Esophagus squamous epithelium (tissue), 5 donors: ENCODE measurements around the gene EVPL. TPM values are rescaled to one million over a fixed set of nuclear protein-coding genes. Genes with fewer than 3 reads are reported as not detected.

ENCODE experiments used
- DNase-seq: peaks from one replicate; lab custom pipeline; 2025; lab: John Stamatoyannopoulos, UW
- H3K27ac ChIP-seq, 4 donors: fragments of 200-600 bp; sonication (generic); one replicate each; pipeline ENCODE4 v1.5.1; 2016 to 2019; ENCODE audit warnings: mild to moderate bottlenecking in 1 of 4
- H3K27me3 ChIP-seq, 4 donors: fragments of 200-600 bp; sonication (generic); 1 replicate in 3 of 4; 2 replicates in 1 of 4; pipeline versions ENCODE4 v1.5.1 to v1.6.0; 2017 to 2021; ENCODE audit warnings: antibody characterized with exemption in 1 of 4
- H3K36me3 ChIP-seq, 3 donors: fragments of 200-600 bp; sonication (generic); one replicate each; pipeline ENCODE4 v1.5.1; 2016 to 2019
- H3K4me1 ChIP-seq, 3 donors: fragments of 200-600 bp; sonication (generic); one replicate each; pipeline ENCODE4 v1.5.1; 2017 to 2019
- H3K4me3 ChIP-seq, 4 donors: fragments of 200-600 bp; sonication (generic); 1 replicate in 3 of 4; 2 replicates in 1 of 4; pipeline ENCODE4 v1.5.1; 2016 to 2019; ENCODE audit warnings: mild to moderate bottlenecking in 2 of 4, moderate library complexity in 1 of 4
- H3K9me3 ChIP-seq, 3 donors: fragments of 200-600 bp; sonication (generic); one replicate each; pipeline ENCODE4 v1.5.1; 2016 to 2019
- CTCF ChIP-seq, 6 experiments: fragments of 450-650 bp in 4 of 6; fragments of 200-600 bp in 2 of 6; sonication (generic) in 2 of 6; IDR thresholded peaks; one replicate each; pipeline ENCODE4 v1.5.1; 2016 to 2019; ENCODE audit warnings: antibody characterized with exemption in 6 of 6, mild to moderate bottlenecking in 4 of 6, moderate library complexity in 4 of 6
- POLR2A ChIP-seq, 4 donors: fragments of 450-650 bp; IDR thresholded peaks; one replicate each; pipeline ENCODE4 v1.6.1; 2017; ENCODE audit warnings: antibody characterized with exemption in 4 of 4, mild to moderate bottlenecking in 4 of 4, moderate library complexity in 3 of 4
- WGBS, 2 donors: methylation state at CpG; one replicate each; pipeline ENCODE4 v1.1.5; 2018; 5-methylcytosine and 5-hydroxymethylcytosine counted together
- intact Hi-C: fragments of 100-400 bp; cut with DNase I; formaldehyde crosslinking; loops from one replicate; pipeline ENCODE4 v1.15.0; 2022
- total RNA-seq, 4 donors: library from RNA; depleted of rRNA; stranded (reverse); fragments of >200 nt; gene quantifications; one replicate each; pipeline ENCODE4 v1.1.0, GENCODE V29; 2016
- donor health status: DM: yes; HTN: yes; CAD: no.

Gene EVPL
- total RNA-seq, 4 donors from 2014 or later: 132 to 604 (median 223) TPM

DNA sequence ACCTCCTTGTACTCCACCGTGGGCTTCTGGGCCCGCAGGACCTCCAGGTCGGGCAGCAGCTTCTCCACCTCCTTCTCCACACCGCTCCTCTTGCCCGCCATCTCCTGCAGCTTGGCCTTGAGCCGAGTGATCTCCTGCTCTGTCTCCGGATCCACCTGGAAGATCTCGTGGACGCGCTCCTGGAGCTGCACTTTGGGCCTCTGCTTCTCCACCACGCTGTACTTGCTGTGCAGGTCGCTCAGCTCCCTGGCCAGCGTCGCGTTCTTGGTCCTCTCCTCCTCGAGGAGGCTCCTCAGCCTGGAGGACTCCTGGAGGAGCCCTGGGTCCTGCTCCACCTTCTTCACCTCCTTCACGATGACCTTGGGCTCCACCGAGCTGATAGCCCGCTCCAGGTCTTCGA lies 17.7 kb downstream of the EVPL start:
- 89 to 93% methylated on average over 19 of the region's 20 CpGs for WGBS, 2 donors
- no peak for DNase-seq
- Histone ChIP-seq H3K4me1 (peaks cover 0 to 15% (median 2%) of the 10 kb centered on the region in 3 donors), H3K9me3 (no peaks in the 10 kb centered on the region), H3K36me3 (peaks cover 0 to 100% (median 25%) of the 10 kb centered on the region in 3 donors), H3K4me3 (no peak overlapping the region), H3K27me3 (peaks cover 0 to under 1% (median 0%) of the 10 kb centered on the region in 4 donors), H3K27ac (no peak overlapping the region)
- TF ChIP-seq POLR2A (IDR thresholded peaks at IDR 0.05) (no peak), CTCF (IDR thresholded peaks at IDR 0.05) (no peak)
- intact Hi-C loops: loop anchor here (5.0 kb wide), 1 partner anchor 102 kb away; no protein-coding TSS in a partner anchor

GRCh38 chr17:76008630-76009425 lies 18.3 kb downstream of the EVPL start:
- WGBS, 2 donors: 86 to 93% methylated on average over 39 to 54 of the region's 56 CpGs
- no peak overlapping the region for H3K27ac ChIP-seq
- DNase-seq: no peak
- TF ChIP-seq POLR2A (IDR thresholded peaks at IDR 0.05) (no peak), CTCF (IDR thresholded peaks at IDR 0.05) (no peak)
- peaks cover 0 to 100% (median 25%) of the 10 kb centered on the region in 3 donors for H3K36me3 ChIP-seq
- intact Hi-C loops: loop anchor here (5.0 kb wide), 1 partner anchor 102 kb away; no protein-coding TSS in a partner anchor
- H3K9me3 ChIP-seq: no peaks in the 10 kb centered on the region
- H3K27me3 ChIP-seq: no peaks in the 10 kb centered on the region
- no peak overlapping the region for H3K4me3 ChIP-seq
- H3K4me1 ChIP-seq: peaks cover 0 to 9% (median 0%) of the 10 kb centered on the region in 3 donors

- no peak for DNase-seq
- no peak for TF ChIP-seq CTCF (IDR thresholded peaks at IDR 0.05)
- Histone ChIP-seq H3K4me1 (peaks cover 0 to 9% (median 0%) of the 10 kb centered on the region in 3 donors), H3K4me3 (no peak overlapping the region), H3K9me3 (no peaks in the 10 kb centered on the region), H3K27ac (no peak overlapping the region), H3K36me3 (peaks cover 0 to 100% (median 25%) of the 10 kb centered on the region in 3 donors), H3K27me3 (no peaks in the 10 kb centered on the region)
- intact Hi-C loops: loop anchor here (5.0 kb wide), 1 partner anchor 101 kb away; no protein-coding TSS in a partner anchor
- WGBS, 2 donors: 93 to 95% methylated on average over 31 to 32 of the region's 36 CpGs
Observed at GRCh38 chr17:76008208-76008607, 18.9 kb downstream of the EVPL start.

GRCh38 chr17:76007850-76008165 lies 19.3 kb downstream of the EVPL start:
- peaks cover 0 to 100% (median 25%) of the 10 kb centered on the region in 3 donors for H3K36me3 ChIP-seq
- TF ChIP-seq POLR2A (IDR thresholded peaks at IDR 0.05) (no peak), CTCF (IDR thresholded peaks at IDR 0.05) (no peak)
- peaks cover 0 to 9% (median 0%) of the 10 kb centered on the region in 3 donors for H3K4me1 ChIP-seq
- H3K27me3 ChIP-seq: no peaks in the 10 kb centered on the region
- H3K9me3 ChIP-seq: no peaks in the 10 kb centered on the region
- no peak for DNase-seq
- H3K4me3 ChIP-seq: no peak overlapping the region
- 73 to 80% methylated on average over 1 to 3 of the region's 16 CpGs for WGBS, 2 donors
- intact Hi-C loops: loop anchor here (5.0 kb wide), 1 partner anchor 101 kb away; no protein-coding TSS in a partner anchor
- no peak overlapping the region for H3K27ac ChIP-seq
